HG03558 (cell line): ENCODE results near the gene DBX1.

Experiments
- ATAC-seq: cut with Tn5 transposase; IDR thresholded peaks from one replicate; pipeline ENCODE4 v1.9.1; 2021; ENCODE audit warnings: moderate number of reproducible peaks; ENCODE audit not compliant: unreplicated experiment; ENCODE audit errors: extremely low read depth

Gene DBX1

GRCh38 chr11:20126724-20127123 lies 33.6 kb downstream of the DBX1 start:
- no peak for ATAC-seq

- no peak for ATAC-seq
Measured at GRCh38 chr11:20125927-20126326, 34.3 kb downstream of the DBX1 start.

GRCh38 chr11:20122131-20122530 lies 38.1 kb downstream of the DBX1 start:
- no peak for ATAC-seq

GRCh38 chr11:20120134-20120925 lies 39.9 kb downstream of the DBX1 start:
- ATAC-seq = no peak

GRCh38 chr11:20119315-20119714 lies 41.0 kb downstream of the DBX1 start:
- no peak for ATAC-seq

- ATAC-seq = no peak
Measured at GRCh38 chr11:20118209-20118608, 42.1 kb downstream of the DBX1 start.

- ATAC-seq = no peak
Measured at GRCh38 chr11:20117291-20117690, 43.0 kb downstream of the DBX1 start.

GRCh38 chr11:20116825-20117224 lies 43.5 kb downstream of the DBX1 start:
- no peak for ATAC-seq

- no peak for ATAC-seq
Measured at GRCh38 chr11:20114588-20114987, 45.7 kb downstream of the DBX1 start.

GRCh38 chr11:20113149-20113438 lies 47.2 kb downstream of the DBX1 start:
- no peak for ATAC-seq

- no peak for ATAC-seq
Measured at GRCh38 chr11:20112291-20113148, 47.8 kb downstream of the DBX1 start.

- no peak for ATAC-seq
Measured at GRCh38 chr11:20111871-20112270, 48.4 kb downstream of the DBX1 start.

GRCh38 chr11:20110908-20111669 lies 49.2 kb downstream of the DBX1 start:
- peak; percentile 48 for ATAC-seq

- ATAC-seq = no peak
Measured at GRCh38 chr11:20109731-20110445, 50.4 kb downstream of the DBX1 start.
